Body of pancreas (tissue), 4 donors: Measurements from ENCODE around the gene DNAH10. TPM values are rescaled to one million over a fixed set of nuclear protein-coding genes. Genes with fewer than 3 reads are reported as not detected.

Source experiments
- ATAC-seq: fragments of 150-250 bp; one replicate; pipeline ENCODE4 v1.9.1; 2016
- DNase-seq, 4 donors: peaks; one replicate each; pipeline ENCODE4 v3.0.0-alpha.2; 2019
- H3K27ac ChIP-seq, 4 donors: fragments of 200-600 bp; sonication (generic); 1 replicate in 3 of 4; 2 replicates in 1 of 4; pipeline versions ENCODE4 v1.5.1 to v1.6.1; 2016 to 2019; ENCODE audit warnings: mild to moderate bottlenecking in 1 of 4, mixed read lengths in 1 of 4, moderate library complexity in 1 of 4
- H3K27me3 ChIP-seq, 2 donors: fragments of 200-600 bp; sonication (generic); one replicate each; pipeline ENCODE4 v1.6.0; 2016; ENCODE audit warnings: mild to moderate bottlenecking in 1 of 2
- H3K36me3 ChIP-seq, 2 donors: fragments of 200-600 bp; sonication (generic); replicated peaks in 1 of 2; 2 replicates each; pipeline ENCODE4 v1.5.1; 2016; ENCODE audit warnings: low read depth in 2 of 2; ENCODE audit not compliant: insufficient read depth in 1 of 2
- H3K4me1 ChIP-seq: fragments of 200-600 bp; sonication (generic); one replicate; pipeline ENCODE4 v1.6.0; 2016
- H3K4me3 ChIP-seq, 2 donors: fragments of 200-600 bp; sonication (generic); 1 replicate in 1 of 2; 2 replicates in 1 of 2; pipeline ENCODE4 v1.5.1; 2016 to 2019
- H3K9me3 ChIP-seq, 3 donors: fragments of 200-600 bp; sonication (generic); 1 replicate in 2 of 3; 2 replicates in 1 of 3; pipeline ENCODE4 v1.5.1; 2016
- CTCF ChIP-seq, 7 experiments: fragments of 450-650 bp in 4 of 7; fragments of 200-600 bp in 3 of 7; sonication (generic) in 3 of 7; IDR thresholded peaks; one replicate each; pipeline ENCODE4 v1.5.1; 2016 to 2019; ENCODE audit warnings: antibody characterized with exemption in 7 of 7
- POLR2A ChIP-seq, 3 donors: fragments of 450-650 bp; IDR thresholded peaks; one replicate each; pipeline ENCODE4 v1.6.1; 2016; ENCODE audit warnings: antibody characterized with exemption in 3 of 3, mild to moderate bottlenecking in 2 of 3
- WGBS, 2 donors: methylation state at CpG; one replicate each; pipeline ENCODE4 v1.1.5; 2017; 5-methylcytosine and 5-hydroxymethylcytosine counted together
- intact Hi-C: fragments of 100-400 bp; cut with DNase I; formaldehyde crosslinking; loops from one replicate; pipeline ENCODE4 v1.15.1; 2023
- total RNA-seq, 2 donors: library from RNA; depleted of rRNA; stranded (reverse); fragments of >200 nt; gene quantifications; one replicate each; pipeline ENCODE4 v1.1.0, GENCODE V29; 2016

Gene DNAH10
- total RNA-seq, 2 donors from 2014 or later: 0.26 TPM; not detected in 1

- Histone ChIP-seq H3K9me3 (no peaks in the 10 kb centered on the region), H3K4me1 (peaks cover 11% of the 10 kb centered on the region), H3K4me3 (no peak overlapping the region), H3K27me3 (peaks cover 0 to 4% of the 10 kb centered on the region in 2 donors), H3K36me3 (peaks cover 0 to 1% of the 10 kb centered on the region in 2 donors), H3K27ac (no peak overlapping the region)
- TF ChIP-seq CTCF (IDR thresholded peaks at IDR 0.05) (no peak), POLR2A (IDR thresholded peaks at IDR 0.05) (no peak)
- intact Hi-C loops: no loop called here
- no peak for ATAC-seq
- peak in 3 of 4 donors; percentile 19 to 48 (median 29) for DNase-seq
- WGBS, 2 donors: 87% methylated on average over 6 of the region's 6 CpGs
Measured at GRCh38 chr12:123757561-123757960, 4.5 kb upstream of the DNAH10 start.

GRCh38 chr12:123760267-123760938 is 1.7 kb upstream of the DNAH10 start:
- Histone ChIP-seq H3K4me1 (peaks cover 14% of the 10 kb centered on the region), H3K9me3 (no peaks in the 10 kb centered on the region), H3K27me3 (peaks cover 0 to 4% of the 10 kb centered on the region in 2 donors), H3K27ac (no peak overlapping the region), H3K4me3 (no peak overlapping the region), H3K36me3 (no peaks in the 10 kb centered on the region)
- WGBS, 2 donors: 93 to 96% methylated on average over 11 of the region's 11 CpGs
- ATAC-seq (no peak), DNase-seq (no peak)
- intact Hi-C loops: no loop called here
- TF ChIP-seq CTCF (IDR thresholded peaks at IDR 0.05) (no peak), POLR2A (IDR thresholded peaks at IDR 0.05) (no peak)

GRCh38 chr12:123762715-123763052 is 583 bp downstream of the DNAH10 start:
- no peak overlapping the region for H3K27ac ChIP-seq
- ATAC-seq: no peak
- intact Hi-C loops: no loop called here
- no peak for DNase-seq
- no peaks in the 10 kb centered on the region for H3K9me3 ChIP-seq
- H3K4me3 ChIP-seq: no peak overlapping the region
- no peaks in the 10 kb centered on the region for H3K36me3 ChIP-seq
- no peak for TF ChIP-seq CTCF (IDR thresholded peaks at IDR 0.05)
- no peak for TF ChIP-seq POLR2A (IDR thresholded peaks at IDR 0.05)
- peaks cover 14% of the 10 kb centered on the region for H3K4me1 ChIP-seq
- WGBS, 2 donors: 22 to 30% methylated on average over 14 to 15 of the region's 15 CpGs
- peaks cover 0 to 4% of the 10 kb centered on the region in 2 donors for H3K27me3 ChIP-seq

GRCh38 chr12:123763093-123763492 is 992 bp downstream of the DNAH10 start:
- DNase-seq: peak in 2 of 4 donors; percentile 14 to 28
- Histone ChIP-seq H3K27ac (no peak overlapping the region), H3K4me3 (no peak overlapping the region), H3K4me1 (peaks cover 14% of the 10 kb centered on the region), H3K9me3 (no peaks in the 10 kb centered on the region), H3K36me3 (no peaks in the 10 kb centered on the region), H3K27me3 (peaks cover 0 to 4% of the 10 kb centered on the region in 2 donors)
- TF ChIP-seq CTCF (IDR thresholded peaks at IDR 0.05) (no peak), POLR2A (IDR thresholded peaks at IDR 0.05) (no peak)
- no peak for ATAC-seq
- intact Hi-C loops: no loop called here
- 37 to 50% methylated on average over 8 of the region's 8 CpGs for WGBS, 2 donors

- DNase-seq (no peak), ATAC-seq (no peak)
- TF ChIP-seq CTCF (IDR thresholded peaks at IDR 0.05) (no peak), POLR2A (IDR thresholded peaks at IDR 0.05) (no peak)
- Histone ChIP-seq H3K4me1 (peaks cover 14% of the 10 kb centered on the region), H3K36me3 (no peaks in the 10 kb centered on the region), H3K27me3 (peaks cover 0 to 4% of the 10 kb centered on the region in 2 donors), H3K9me3 (no peaks in the 10 kb centered on the region), H3K4me3 (no peak overlapping the region), H3K27ac (no peak overlapping the region)
- intact Hi-C loops: no loop called here
- 70 to 72% methylated on average over 12 of the region's 12 CpGs for WGBS, 2 donors
Measured at GRCh38 chr12:123764109-123764508, 2.0 kb downstream of the DNAH10 start.
